DOHH2 (cell line): ENCODE data around the gene ANTKMT.

Experiments used
- CTCF ChIP-seq: fragments of 200-600 bp; sonication (generic); IDR thresholded peaks from one replicate; pipeline ENCODE4 v1.5.1; 2014; ENCODE audit warnings: antibody characterized with exemption, mild to moderate bottlenecking, low read depth, low read length; ENCODE audit not compliant: poor library complexity, severe bottlenecking
- EZH2phosphoT487 ChIP-seq: fragments of 200-600 bp; sonication (generic); IDR thresholded peaks from 2 replicates; pipeline ENCODE4 v1.6.1; 2017; ENCODE audit warnings: borderline replicate concordance, mild to moderate bottlenecking, antibody characterized with exemption, low read length, moderate library complexity, mixed read lengths

DNA sequence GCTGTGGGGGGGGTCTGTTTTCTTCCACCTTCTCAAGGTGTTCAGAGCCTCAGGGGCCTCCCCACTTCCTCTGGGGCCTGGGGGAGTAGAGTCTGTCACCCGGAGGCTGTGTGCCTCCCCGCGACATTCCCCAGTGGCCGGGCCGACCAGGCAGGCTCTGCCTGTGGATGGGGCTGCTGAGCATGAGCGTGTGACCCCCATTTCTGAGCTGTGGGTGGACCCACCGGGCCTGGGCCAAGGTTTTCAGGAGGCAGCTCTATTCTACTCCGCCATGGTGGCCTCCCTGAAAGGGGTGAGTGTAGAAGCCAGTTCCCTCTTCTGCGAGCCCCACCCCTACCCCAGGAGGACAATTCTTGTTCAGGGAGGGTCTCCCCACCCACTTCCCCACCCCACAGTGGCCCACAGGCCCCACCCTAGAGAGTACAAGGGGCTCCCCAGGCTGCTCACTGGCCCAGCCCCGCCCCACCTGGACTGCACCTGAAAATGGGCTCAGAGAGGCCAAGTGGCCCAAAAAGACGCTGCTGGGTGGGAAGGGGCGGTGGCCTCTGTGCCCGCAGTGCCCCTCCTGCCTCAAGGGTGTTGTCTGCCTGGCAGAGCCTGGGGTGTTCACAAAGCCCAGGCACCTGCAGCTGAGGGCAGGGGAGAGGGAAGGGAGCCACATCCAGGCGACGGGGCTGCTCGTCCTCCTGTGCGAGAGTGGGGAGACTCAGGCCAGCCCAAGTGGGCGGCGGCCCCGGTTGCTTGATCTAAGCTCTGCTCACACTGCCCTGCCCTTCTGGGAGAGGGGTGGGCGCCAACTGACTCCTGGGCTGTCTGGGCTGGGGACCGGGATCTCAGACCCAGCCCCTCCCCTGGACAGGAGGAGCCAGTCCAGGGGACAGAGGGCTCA lies 40.9 kb downstream of the ANTKMT start:
- TF ChIP-seq CTCF (no peak), EZH2phosphoT487 (no peak)
